GM19438 (cell line): Measurements from ENCODE around the gene ZNF688.
"Not testable (repeated sequence)": the region's sequence is repeated elsewhere in the genome, so short reads cannot be mapped to it uniquely, and the experiment has no call there.

Experiments used
- ATAC-seq: cut with Tn5 transposase; IDR thresholded peaks from one replicate; pipeline ENCODE4 v1.9.1; 2021; ENCODE audit warnings: low read depth; ENCODE audit not compliant: unreplicated experiment

Gene ZNF688

DNA sequence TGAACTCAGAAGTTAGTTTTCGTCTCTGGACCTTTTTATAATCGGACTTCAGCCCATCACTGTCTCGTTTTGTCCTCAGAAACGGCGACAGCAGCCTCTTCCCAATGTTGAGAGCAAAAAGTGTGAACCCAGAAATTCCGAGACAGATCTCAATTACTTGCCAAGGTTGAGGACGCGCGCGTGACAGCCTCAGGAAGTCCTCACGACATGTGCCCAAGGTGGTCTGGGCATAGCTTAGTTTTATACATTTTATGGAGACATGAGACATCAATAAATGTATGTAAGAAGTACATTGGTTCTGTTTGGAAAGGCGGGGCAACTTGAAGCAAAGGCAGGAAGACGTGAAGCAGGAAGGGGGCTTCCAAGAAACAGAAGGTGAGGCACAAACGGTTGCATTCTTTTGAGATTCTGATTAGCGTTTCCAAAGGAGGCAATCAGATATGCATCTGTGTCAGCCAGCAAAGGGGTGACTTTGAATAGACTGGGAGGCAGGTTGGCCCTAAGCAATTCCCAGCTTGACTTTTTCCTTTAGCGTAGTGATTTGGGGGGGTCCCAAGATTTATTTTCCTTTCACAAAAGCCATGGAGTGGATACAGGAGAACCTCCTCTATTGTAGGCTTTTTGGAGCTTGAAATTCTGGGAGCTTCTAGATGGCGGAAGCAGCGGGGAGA is 36.3 kb downstream of the ZNF688 start:
- peak; percentile 29 for ATAC-seq

- ATAC-seq: peak; percentile 73
These were observed 37.0 kb downstream of the ZNF688 start, which contains the start of gene ZNF747 for GRCh38 chr16:30534368-30535105. ZNF747 (minus strand) TSS chr16:30534858; CDS start chr16:30534679, 179 bp downstream.

- no peak for ATAC-seq
These were observed 37.7 kb downstream of the ZNF688 start for GRCh38 chr16:30533748-30534367.

DNA sequence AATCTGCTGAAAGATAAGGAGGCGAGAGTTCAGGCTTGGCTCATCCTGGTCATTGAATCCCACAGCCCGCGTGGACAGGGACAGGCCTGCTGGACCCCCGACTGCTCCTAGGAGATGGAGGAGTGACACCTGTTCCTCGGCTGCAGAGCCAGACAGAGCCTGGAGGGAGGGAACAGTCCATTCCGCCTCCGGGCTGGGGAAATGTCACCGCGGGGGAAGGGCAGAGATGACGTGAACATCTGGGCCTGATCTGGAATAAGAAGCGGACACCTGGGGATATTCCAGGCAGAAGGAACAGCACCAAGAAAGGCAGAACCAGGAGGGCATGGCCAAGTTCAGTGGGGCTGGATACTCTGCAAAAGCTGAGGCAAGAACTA is 38.4 kb downstream of the ZNF688 start:
- no peak for ATAC-seq

DNA sequence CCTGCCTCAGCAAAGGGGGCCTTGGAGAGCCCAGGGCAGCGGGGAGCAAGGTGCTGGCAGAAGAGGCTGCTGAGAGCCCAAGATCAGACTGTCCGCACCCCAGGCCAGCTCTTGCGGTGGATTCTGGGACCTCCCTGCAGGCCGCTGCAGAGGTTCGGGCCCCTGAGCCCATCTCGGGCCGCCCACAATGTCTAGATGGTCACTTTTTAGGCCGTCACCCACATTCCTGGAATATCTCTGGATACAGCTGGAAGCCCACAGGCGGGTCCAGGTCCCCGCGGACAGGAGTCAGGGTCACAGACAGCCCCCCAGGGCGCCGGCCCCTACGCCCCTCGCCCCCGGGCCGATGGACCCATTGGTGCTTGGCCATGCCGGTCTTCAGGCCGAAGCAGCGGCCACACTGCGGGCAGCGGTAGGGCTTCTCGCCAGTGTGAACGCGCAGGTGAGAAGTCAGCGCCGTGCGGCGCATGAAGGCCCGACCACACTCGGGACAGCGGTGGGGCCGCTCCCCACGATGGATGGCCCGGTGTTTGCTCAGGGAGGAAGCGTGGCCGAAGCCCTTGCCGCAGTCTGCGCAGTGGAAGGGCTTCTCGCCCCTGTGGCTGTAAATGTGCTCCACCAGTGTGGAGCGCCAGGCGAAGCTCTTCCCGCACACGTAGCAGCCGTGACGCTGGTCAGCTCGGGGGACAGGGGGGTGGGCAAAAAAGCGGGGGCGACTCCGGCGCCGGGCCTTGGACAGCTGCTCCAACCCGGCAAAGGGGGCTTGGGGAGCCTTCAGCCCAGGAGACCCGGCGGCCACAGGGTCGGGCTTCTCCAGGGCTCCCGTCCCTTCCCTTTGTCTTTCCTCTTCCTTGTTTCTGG is 39.0 kb downstream of the ZNF688 start:
- no peak for ATAC-seq

GRCh38 chr16:30530163-30531037 is 41.1 kb downstream of the ZNF688 start:
- ATAC-seq: no peak

- ATAC-seq: no peak
These were observed 42.6 kb downstream of the ZNF688 start for GRCh38 chr16:30528799-30529457.

DNA sequence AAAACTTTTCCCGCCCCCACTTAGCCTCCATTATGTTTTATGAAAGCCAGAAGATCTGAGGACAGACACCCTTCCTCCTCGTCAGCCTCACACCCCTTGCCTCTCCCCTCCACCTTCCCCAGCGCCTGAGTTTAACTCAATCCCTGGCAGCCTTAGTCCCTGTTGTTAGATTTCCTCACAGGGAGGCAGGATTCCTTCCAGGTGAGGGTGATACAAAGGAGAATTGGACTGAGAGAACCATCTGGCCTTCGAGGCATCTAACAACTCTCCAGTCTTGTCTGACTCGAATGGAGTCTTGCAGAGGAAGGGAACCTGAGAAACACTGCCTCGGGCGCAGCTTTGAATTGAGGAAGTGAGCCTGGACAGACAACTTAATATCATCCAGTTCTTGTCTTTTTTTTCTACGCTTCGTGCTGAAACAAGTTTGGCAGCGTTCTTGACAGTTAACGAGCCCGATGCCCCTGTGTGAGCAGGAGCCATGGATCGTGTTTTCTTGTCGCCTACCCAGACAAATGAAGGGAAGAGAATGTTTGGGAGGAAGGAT is 43.8 kb downstream of the ZNF688 start:
- ATAC-seq: peak; percentile 8

DNA sequence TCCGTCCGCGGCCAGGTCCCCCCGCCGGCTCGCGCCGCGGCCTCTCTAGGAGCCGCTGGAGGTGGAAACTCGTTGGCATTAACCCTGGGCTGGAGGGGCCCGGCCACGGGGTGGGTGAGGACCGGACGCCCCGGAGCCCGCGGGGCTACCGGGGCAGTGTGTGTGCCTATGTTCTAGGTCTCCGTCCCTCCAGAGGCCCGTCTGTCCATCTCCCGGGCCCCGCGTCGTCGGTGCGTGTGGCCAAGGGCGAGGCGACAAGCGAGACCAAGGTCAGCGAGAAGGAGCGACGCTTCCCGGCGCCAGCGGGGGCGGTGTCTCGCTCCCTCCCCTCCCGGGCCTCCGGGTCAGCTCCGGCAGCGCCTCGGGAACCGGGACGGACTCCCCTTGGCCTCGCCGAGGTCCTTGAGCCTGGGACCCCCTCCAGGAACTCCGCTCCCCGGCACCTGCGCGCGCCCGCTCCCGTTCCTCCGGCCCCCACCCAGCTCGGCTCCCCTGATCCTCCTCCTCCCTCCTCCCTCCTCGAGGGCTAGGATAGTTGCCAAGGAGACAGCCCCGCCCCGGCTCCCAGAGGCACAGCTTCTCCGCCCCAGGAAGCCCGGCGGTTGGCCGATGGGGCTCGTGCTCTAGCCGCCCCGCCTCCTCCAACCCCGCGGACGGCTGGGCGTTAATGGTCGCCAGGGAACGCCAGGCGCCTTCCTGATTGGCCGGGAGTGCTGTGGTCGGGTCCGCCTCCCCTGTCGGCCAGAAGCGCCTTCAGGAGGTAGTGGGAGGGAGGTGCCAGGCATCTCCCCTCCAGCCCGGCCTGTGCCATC is 44.5 kb downstream of the ZNF688 start:
- peak; percentile 81 for ATAC-seq

DNA sequence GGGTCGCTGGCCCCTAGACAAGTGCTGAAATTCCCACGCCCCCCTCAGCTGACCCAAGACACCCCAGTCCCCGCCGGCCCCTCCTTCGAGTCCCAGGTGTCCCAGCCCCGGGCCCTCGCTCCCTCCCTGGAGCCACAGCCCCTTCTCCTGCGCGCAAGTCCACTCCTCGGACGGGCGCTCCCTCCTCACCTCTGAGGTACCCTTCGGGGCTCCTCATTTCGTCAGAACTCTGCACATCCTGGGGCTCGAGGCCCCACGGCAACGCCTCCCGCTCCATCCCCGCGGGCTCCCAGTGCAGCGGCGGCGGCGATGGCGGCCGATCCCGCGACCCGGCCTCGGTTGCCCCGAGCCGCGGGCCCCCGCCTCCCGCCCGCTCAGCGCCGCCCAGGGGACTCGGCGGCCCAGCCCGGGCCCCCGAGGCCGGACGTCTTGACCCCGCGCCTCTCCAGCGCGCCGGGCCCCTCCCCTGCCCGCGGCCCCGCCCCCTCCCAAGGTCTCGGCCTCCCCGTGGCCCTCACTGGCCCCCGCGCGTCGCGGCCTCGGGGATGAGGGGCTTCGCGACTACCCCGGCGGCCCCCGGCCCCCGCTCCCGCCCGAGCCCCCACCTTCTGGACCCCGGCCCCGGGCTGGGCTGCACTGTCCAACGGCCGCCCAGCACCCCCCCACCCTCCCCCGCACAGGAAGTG is 45.2 kb downstream of the ZNF688 start, which contains the start of gene ZNF768:
Gene ZNF768 (minus strand): TSS at position 430 of the 686 bp plus-strand sequence. CDS start 153 bp downstream, at position 277.
- ATAC-seq: peak; percentile 14

DNA sequence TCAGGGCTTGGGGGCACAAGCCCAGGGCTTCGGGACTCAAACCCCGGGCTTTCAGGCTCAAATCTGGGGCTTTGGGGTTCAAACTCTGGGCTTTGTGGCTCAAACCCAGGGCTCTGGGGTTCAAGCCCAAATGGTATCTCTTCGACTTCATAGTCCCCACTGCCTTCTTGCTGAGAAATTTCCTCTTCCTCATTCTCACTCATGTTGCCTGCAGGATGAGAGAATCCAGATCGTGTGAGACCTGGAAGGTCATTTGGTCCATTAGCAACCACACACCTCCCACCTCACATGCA is 45.7 kb downstream of the ZNF688 start:
- no peak for ATAC-seq

GRCh38 chr16:30524575-30525568 is 46.6 kb downstream of the ZNF688 start:
- no peak for ATAC-seq

DNA sequence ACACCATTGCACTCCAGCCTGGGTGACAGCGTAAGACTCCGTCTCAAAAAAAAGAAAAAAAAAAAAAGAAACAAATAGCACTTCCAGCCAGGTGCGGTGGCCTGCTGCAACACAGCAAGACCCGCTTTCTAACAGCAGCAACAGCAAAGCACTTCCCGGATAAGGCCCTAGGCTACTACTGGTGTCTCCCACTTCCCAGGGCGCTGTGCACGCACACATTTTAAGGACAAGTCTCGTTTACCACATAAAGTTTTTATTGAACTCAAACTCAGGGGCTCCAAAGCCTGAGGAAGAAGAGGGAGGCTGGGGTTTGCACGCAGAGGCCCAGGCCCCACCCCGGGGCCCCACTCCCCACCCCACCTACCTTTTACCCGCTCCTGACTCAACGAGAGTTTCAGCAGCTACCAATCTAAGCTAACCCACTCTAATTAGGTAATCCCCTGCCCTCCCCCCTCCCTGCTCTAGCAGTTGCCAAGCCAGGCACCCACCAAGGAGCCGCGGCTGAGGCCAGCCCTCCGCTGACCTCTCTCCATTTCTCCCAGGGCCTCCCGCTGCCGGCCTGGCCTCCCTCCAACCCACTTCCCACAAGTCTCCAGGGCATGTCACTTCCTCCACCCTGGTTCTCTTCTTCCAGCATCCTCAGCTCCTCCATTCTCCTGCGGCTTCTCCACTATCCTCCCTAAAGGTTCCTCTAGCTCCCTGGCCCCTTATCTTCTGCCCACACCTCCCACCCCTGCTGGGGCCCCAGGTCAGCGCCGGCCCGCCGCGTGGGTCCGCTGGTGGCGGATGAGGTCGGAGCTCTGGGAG is 47.5 kb downstream of the ZNF688 start:
- ATAC-seq: no peak

DNA sequence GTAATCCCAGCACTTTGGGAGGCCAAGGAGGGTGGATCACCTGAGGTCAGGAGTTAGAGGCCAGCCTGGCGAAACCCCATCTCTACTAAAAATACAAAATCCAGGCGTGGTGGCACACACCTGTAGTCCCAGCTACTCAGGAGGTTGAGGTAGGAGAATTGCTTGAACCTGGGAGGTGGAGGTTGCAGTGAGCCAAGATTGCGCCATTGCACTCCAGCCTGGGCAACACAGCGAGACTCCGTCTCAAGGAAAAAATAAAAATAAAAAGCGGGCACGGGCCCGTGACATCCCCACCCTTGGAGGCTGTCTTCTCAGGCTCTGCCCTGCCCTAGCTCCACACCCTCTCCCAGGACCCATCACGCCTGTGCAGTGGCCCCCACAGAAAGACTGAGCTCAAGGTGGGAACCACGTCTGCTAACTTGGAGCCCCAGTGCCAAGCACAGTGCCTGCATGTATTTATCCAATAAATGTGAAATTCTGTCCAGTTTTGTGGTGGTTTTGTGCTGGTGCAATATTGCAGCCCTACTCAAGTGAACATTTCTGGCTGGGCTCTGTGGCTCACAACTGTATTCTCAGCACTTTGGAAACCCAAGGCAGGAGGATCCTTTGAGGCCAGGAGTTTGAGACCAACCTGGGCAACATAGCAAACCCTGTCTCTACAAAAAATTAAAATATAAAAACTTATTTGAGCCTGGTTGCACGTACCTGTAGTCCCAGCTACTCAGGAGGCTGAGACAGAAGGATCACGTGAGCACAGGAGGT is 48.6 kb downstream of the ZNF688 start:
- ATAC-seq: not testable (repeated sequence)
